Stimulated activated CD8-positive, alpha-beta memory T cell treated with anti-CD3 and anti-CD28 coated beads, Interleukin-15, amount 100 ng/mL, for 1 hour (primary cell): ENCODE measurements around the gene PPP2R1B.
"Not testable (repeated sequence)": the region's sequence is repeated elsewhere in the genome, so short reads cannot be mapped to it uniquely, and the experiment has no call there.

Experiments
- DNase-seq: peaks from one replicate; pipeline ENCODE4 v3.0.0-alpha.2; 2020; ENCODE audit warnings: low read depth

Gene PPP2R1B

DNA sequence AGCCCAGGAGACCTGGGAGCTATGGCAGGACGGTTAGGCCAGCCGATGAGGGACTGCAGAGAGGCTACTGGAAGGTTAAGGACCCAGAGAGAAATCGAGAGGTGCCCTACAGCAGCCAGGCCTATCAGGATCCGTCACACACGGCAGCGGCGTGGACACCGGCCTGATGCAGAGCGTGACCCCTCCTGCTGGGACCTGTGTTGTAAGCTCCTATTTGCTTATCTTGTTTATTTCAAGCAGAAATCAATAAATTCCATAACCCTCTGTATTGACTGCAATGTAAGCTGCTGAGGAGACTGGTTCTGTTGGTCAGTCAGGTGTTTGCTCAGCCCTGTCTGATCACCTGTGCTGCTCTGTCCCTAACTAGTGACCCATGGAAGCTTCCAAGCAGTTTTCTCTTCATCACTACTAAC is 39.9 kb downstream of the PPP2R1B start:
- no peak for DNase-seq

- no peak for DNase-seq
Observed at GRCh38 chr11:111725621-111726020, 40.6 kb downstream of the PPP2R1B start.

DNA sequence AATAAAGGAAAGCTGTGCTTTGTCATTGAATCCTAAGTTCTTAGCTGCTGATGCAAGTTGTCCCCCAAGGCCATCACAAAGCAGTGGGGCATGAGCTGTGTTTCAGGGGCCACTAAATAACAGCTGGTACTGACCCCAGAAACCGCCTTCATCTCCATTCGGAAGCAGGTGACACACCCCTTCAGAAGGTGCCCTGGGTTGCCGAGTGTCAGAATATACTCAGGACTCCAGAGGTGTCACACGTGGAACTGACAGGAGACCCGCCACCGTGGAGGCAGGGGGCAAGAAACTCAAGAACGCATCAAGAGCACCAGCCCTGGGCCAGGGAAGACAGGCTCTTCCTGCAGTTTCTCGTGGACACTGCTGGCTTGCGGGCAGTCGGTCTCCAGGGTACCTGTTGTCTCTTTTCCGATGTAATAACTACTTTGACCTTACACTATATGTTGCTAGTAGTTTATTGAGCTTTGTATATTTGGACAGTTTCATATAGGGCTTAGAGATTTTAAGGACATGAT is 41.5 kb downstream of the PPP2R1B start:
- DNase-seq: no peak

GRCh38 chr11:111723595-111723994 is 42.6 kb downstream of the PPP2R1B start:
- DNase-seq: no peak

DNA sequence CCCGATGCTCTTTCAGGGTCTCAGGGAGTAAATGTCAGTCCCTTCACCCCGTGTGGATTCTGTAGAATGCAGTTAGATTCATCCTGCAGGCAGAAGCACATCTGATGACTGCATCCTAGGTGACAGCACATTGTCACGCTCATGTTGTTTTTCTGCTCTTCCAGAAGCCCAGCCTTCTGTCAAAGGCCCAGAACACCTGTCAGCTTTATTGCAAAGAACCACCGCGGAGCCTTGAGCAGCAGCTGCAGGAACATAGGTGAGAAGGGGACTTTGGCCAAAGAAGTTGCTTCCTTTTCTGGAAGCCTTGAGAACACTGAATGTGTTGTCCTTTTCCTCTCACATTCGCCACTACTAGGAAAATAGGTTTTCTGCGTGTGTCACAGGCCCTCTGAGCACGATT is 43.7 kb downstream of the PPP2R1B start:
- no peak for DNase-seq

DNA sequence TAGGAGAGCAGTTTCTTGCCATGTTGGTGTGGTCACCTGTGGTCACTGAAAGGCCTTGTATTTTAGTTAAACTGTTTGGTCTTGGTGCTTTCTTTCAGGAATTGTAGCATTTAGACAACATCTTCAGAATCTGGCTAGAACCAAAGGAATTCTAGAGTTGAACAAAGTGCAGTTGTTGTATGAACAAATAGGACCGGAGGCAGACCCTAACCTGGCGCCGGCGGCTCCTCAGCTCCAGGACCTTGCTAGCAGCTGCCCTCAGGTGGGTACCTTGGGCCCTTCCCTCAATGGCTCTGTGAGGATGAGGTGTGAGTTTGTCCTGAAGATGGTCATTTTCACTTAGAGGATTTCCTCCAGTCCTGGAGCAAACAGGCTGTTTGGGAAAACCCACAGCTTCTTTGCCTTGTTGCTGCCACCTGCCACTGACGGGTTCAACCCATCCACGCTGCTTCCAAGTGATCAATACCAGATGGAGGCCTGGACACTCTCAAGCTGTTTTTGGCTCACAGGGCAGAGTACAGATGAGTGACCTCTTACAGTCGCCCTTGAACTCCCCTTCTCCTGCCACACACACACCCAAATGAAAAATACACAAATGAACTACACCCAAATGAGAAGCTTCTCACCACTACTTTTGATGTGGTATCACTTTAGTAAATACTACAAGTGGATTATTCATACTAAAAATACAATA is 45.2 kb downstream of the PPP2R1B start:
- DNase-seq: no peak

DNA sequence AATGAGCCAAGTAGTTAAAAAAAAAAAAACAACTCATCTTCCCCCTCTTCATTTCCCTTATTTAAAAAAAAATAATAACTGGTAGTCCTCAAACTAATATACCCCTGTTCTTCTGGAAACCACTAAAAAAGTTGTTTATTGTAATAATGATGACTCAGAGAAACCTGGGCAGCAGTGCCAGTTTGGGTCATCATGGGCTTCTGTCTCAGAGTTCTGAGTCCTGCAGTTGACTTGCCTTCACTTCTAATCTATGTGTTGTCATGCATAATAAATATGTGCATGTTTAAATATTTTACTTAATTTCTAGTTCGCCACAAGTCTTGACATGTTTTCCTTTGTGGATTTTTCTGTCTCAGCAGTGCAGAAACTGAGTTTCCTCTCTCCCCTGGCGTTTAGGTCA is 46.8 kb downstream of the PPP2R1B start:
- no peak for DNase-seq

GRCh38 chr11:111718859-111719258 is 47.3 kb downstream of the PPP2R1B start:
- DNase-seq: no peak

DNA sequence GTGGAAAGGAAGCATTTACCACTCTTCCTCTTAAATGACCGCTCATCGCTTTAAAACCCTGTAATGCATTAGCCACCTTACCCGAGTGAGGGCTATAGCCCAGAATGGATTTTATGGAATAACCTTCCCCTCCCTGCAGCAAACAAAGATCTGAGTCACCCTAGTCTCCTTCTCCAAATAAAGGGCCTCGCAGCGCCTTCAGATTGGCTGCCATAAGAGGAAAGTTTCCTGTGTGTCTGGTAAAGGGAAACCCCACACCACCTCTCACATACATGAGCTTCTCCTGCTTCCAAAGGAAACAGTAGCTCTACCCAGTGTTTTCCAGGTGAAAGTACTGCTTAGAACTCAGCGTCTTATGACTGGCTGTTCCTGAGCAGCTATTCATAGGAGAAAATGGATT is 47.8 kb downstream of the PPP2R1B start:
- DNase-seq: no peak

DNA sequence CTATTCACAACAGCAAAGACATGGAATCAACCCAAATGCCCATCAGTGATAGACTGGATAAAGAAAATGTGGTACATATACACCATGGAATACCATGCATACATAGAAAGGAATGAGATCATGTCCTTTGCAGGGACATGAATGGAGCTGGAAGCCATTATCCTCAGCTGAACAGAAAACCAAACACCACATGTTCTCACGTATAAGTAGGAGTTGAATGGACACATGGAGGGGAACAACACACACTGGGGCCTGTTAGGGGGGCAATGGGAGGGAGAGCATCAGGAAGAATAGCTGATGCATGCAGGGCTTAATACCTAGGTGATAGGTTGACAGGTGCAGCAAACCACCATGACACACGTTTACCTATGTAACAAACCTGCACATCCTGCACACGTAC is 48.5 kb downstream of the PPP2R1B start:
- DNase-seq: not testable (repeated sequence)

DNA sequence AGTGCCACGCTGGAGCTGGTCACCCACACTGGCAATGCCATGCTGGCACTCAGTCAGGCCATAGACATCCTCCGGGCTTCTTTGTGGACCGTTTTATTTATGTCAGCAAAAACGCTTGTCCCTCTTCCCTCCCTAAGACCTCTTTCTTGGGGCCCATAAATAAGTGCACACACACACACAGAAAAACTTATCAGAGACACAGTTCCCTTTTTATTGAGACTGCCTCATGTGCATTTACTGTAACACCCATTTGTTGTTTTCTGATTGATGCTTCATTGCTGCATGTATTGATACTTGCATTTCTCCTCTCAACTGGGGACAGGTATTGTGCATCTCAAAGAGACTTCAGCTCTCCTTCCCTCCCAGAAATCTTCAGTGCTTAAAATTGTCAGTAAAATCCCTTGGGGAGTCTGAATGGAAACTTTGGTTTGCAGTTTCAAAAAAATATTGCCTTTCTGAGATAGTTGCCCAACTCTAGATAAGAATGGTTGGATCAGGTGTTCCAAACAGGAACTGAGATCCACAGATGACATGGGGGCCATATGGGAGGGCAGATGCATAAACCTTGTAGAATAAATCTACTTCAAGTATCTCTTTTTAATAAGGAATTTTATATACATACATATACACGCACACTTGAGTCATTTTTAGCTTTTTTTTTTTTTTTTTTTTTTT is 50.9 kb downstream of the PPP2R1B start:
- no peak for DNase-seq

- DNase-seq: no peak
Observed at GRCh38 chr11:111714522-111714921, 51.7 kb downstream of the PPP2R1B start.

DNA sequence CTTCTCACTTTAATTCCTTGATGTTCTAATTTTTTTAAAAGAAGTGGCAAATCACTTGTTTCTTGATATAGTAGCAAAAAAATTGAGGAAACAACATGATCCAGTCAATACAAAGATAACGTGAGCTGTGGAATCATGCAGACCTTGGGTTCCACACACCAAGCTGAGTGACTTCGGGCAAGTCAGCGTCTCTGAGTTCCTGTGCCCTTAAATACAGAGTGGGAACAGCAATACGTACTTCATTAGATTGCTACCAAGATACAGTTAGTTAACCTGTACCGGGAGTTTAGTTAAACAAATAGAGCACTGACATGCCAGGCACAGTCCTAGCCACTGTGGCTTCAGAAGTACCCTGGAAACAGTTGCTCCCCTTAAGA is 58.5 kb downstream of the PPP2R1B start:
- DNase-seq: no peak

DNA sequence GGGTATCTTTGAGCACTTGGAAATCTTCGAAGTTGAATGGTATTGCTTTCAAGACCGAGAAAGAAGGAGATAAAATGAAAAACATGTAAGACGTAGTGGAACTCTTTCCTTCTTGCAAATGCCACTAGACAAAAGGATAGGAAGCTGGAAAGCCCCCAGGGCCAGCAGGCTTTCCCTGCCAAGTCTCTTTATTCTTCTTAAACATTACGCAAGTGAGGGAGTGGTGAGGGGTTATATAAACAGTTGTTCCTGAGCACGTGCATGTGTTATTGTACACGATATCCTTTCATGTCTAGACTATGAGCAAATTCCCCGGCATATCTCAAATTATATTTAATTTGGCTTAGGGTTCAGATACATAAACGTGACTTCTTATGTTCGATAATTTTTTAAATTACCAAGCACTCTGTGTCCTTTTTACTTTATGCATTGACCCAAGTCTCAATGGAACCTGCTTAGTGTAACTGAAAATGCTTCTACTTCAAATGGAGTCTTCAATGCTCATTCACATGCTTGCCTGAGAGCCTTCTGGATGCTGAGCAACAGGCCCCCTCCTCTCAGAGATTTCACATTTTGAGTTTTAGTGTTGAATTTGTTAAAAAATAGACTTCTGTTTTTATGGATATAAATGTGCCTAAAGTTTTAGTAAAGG is 59.0 kb downstream of the PPP2R1B start:
- no peak for DNase-seq

DNA sequence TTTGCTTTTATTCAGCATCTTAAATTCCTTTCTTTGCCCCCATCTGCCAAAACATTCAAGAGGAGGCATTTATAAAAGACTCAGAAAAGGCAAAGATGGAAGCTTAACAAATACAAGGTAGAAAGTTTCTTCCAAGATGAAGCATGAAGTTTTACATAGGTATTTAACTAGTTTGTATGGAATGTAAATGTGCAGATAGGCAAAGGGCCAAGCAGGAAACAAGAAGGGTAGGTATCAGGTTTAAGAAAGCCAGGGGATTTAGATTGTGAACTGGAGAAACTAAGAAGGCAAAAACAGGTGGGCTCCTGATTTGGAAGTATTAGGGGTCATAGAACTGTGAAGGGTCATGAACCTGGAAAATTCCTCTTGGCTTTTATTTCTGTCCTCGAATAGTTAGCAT is 62.6 kb downstream of the PPP2R1B start:
- DNase-seq: no peak

DNA sequence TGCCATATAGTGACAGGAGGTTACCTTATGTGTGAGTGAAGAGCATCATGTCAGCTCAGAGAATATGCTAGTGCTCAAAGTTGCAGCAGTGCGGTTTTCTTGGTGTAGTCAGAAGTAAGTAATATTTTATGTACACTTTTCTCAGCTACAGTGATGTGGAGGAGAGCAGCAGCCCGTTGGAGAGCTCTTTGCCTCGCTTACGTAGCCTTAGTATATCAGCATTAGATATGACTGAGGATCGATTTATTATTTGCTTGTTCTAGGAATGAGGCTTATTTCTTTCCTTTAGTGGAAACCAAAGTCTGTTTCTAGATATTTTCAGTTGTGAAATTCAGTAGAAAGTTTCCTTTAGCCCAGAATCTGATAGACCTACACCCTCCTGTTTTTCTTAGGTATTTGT is 63.6 kb downstream of the PPP2R1B start:
- DNase-seq: no peak

GRCh38 chr11:111700162-111700561 is 66.0 kb downstream of the PPP2R1B start:
- DNase-seq: no peak

GRCh38 chr11:111699579-111700156 is 66.5 kb downstream of the PPP2R1B start:
- no peak for DNase-seq

DNA sequence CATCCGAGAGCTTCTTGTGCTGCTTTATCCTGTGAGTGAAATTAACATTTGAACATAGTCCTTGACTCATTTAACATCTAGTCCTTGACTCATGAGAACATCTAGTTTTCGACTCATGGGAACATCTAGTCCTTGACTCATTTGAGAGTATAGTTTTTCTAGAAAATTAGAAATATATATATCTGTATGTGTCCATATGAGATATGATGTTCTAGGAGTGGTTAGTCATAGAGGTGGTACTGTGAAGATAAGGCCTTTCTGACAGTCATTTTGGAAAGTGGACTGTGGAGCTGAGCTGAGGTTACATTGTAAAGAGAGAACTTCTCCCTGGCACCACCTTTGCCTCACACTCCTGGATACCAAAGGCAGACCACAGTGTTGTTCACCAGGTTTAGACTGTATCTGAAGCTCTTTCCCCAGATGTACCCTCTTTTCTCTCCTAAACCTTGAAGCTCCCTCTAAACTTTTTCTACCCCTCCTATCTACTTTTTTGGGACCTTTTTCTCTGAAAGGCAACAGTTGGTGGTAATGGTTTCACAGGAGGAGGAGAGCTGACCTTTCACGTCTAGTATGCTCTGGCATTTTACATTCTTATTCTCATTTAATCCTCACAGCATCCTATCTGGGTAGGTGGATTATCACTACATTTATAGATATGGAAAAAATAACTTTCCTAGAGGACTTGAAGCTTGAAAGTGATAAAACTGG is 67.2 kb downstream of the PPP2R1B start:
- DNase-seq: no peak

DNA sequence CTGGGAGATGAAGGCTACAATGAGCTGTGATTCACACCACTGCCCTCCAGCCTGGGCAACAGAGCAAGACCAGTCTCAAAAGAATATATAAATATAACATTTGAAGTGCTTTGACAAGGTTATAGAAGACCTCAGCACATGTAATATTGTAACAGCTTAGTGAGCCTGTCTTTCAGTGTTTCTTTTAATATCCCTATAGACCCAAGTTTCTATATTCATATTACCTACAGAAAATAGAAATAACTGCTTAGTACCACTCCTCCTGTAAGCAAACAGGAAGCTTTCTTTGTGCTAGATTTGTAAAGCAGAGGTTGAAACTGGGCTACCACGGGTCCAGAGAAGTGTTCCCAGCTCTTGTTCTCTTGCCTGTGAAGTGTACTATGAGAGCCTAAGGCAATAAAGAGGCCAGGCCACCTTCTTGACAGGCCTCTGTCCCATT is 68.2 kb downstream of the PPP2R1B start:
- no peak for DNase-seq

- no peak for DNase-seq
Observed at GRCh38 chr11:111696556-111696955, 69.6 kb downstream of the PPP2R1B start.

- no peak for DNase-seq
Observed at GRCh38 chr11:111694851-111695250, 71.3 kb downstream of the PPP2R1B start.
